Epidermal melanocyte (primary cell): ENCODE data around the gene ITIH4.

Experiments used
- DNase-seq: peaks from one replicate; pipeline ENCODE4 v3.0.0; 2011; ENCODE audit warnings: low spot score; ENCODE audit not compliant: insufficient read length

The ITIH4 gene

GRCh38 chr3:52798978-52799476, 31.4 kb downstream of the ITIH4 start:
- no peak for DNase-seq

- DNase-seq = no peak
Measured at GRCh38 chr3:52798376-52798977, 32.0 kb downstream of the ITIH4 start.

- no peak for DNase-seq
Measured at GRCh38 chr3:52796411-52796810, 34.1 kb downstream of the ITIH4 start.

DNA sequence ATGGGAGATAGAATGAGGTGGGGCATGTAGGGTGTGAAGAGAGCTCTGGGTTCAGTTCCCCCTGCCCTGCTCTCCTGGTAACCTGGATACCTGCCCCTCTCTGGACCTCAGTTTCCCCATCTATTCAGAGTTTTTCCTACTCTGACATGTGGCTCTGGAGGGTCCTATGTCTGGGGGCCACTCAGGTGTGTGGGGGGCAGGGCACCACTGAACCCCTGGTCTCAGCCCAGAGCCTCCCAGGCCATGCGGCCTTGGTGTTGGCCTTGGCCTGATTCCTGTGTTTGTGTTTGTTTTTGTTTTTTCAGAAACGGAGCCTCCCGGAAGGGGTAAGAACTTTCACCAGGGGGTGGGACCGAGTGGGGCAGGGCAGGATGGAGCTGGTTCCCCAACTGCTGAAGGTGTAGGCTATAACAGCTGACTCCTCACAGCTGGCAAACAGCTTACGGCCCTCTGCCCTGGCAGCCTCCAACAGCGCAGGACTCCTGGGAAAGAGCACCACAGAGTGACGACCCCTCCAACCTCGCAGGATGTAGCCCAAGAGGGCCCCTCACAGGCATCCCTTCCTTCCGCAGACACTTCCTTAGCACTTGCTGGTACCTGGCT, 35.1 kb downstream of the ITIH4 start:
- DNase-seq = no peak

GRCh38 chr3:52794612-52795099, 35.8 kb downstream of the ITIH4 start, which contains the start of gene ITIH3:
TSS of gene ITIH3 (plus strand) at chr3:52794796. CDS start at chr3:52794804, 8 bp downstream.
- DNase-seq = no peak

DNA sequence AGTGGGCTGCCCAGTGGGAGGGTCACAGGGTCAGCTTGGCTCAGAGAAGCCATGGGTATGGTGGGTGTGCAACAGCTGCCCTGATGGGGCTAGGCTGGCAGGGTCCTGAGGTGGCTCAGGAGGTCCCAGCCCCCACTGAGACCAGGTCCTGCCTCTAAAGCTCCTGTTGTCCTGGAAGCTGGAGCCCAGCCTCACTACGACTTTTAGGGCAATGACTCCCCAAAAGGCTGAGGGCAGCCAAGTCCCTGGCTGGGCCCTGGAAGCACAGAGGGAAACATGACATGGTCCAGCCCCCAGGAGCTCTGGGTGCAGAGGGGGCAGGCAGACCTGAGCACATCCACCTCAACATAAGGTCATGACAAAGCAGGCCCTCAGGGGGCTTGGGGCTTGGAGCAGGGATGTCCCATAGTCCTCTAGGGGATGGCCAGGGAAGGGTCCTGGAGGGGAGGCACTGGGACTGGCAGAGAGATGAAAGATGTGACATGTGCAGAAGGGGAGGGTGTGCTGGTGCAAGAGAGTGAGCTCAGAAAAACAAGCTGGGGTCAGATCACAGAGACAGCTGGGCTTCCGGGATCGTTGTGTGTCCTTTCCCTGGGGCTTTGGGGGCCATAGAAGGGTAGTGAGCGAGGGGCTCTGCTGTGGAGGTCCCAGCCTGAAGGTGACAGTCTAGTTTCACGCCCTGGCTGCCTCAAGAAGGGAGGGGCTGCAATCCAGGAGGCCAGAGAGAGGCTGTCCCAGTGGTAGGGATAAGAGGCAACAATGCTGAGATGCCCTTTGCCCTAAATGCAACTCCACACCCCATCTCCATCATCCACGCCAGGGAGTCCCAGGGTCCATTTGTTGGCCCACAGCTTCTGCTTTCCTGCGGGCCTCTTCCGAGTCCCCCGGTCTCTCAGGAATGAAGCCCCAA, 36.5 kb downstream of the ITIH4 start:
- no peak for DNase-seq

- DNase-seq = no peak
Measured at GRCh38 chr3:52792961-52793695, 37.3 kb downstream of the ITIH4 start.

- DNase-seq = no peak
Measured at GRCh38 chr3:52792413-52792812, 38.1 kb downstream of the ITIH4 start.

DNA sequence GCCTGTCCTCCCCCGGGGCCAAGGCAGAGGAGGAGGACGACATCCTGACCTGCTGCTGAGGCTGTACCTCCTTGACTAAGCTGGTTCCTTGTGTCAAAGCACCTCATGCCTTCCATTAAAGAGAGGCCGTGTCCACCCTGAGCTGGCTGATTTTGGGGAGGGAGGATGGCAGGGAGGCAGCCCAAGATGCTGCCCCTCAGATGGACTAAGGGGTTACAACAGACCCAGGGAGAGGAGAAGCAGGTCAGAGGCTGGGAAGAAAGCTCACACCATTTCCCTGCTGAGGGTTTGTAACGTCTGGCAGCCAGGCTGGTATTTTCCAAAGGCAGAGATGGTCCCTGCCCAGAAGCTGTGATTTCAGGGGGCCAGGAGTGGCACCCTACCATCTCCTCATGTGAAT, 38.5 kb downstream of the ITIH4 start:
- DNase-seq = no peak

DNA sequence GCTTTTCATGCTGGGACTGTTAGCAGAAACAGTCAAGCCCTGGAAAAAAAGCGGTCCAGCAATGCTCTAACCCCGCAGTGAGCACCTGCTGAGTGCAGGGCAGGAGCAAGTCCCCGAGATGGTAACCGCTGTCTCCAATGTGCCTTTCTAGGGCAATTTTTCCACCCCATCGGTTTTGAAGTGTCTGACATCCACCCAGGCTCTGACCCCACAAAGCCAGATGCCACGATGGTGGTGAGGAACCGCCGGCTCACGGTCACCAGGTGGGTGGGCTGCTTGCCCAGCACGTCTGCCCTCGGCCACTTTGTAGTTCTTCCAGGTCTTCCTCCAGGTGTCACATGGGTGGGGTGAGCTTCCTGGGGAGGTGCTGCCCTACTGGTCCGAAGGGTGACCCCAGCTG, 39.1 kb downstream of the ITIH4 start:
- peak; percentile 6 for DNase-seq

GRCh38 chr3:52790741-52791140, 39.7 kb downstream of the ITIH4 start:
- no peak for DNase-seq

DNA sequence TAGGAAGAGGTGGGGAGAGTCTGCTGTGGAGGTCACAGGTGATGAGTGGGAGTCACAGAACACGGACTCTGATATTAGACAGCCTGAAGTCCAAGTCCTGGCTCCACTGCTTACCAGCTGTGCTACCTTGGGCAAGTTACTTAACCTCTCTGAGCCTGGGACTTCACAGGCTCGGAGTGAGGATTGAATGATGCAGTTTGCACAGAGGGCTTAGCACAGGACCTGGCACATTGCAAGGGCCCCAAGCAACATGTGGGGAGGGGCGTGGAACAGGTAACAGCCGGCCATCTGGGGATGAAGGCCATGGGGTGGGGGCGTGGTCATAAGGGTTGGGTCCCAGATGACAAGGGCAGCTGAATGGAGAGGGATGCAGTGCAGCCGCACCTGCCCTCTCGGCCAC, 40.1 kb downstream of the ITIH4 start:
- no peak for DNase-seq

- no peak for DNase-seq
Measured at GRCh38 chr3:52789746-52790040, 40.8 kb downstream of the ITIH4 start.

DNA sequence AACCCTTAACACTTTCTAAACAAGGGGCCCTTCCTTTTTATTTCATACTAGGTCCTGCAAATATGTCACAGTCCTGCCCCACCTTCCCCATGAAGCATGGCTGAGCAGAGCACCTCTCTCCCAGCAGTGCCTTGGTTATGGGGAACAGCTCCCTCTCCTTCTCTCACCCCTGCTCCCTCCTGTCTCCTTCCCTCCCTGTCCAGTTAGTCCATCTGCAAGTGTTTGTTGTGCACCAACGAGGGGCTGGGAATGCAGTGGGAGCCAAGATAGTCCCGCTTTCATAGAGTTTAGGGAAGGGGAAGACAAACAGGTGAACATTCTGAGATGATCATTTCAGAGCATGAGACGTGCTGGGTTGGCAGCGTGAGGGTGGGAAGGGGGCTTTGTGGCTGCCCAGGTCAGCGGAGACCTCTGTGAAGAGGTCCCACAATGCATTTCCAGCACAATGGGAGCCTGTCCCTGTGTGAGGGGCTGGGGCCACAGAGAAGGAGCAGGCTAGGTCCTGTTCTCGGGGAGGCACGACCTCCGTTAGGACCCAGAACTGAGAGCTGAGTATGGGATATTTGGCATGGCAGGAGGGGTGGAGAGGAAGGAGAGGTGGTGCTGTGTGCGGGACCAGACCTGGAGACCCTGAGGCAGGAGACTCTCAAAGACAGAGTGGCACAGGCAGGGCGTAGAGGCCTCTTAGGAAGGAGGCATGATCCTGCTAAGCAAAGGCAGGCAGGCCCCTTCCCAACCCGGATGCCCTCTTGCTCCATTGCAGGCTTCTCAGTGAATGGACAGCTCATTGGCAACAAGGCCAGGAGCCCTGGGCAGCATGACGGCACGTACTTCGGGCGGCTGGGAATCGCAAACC, 41.4 kb downstream of the ITIH4 start:
- DNase-seq = no peak

DNA sequence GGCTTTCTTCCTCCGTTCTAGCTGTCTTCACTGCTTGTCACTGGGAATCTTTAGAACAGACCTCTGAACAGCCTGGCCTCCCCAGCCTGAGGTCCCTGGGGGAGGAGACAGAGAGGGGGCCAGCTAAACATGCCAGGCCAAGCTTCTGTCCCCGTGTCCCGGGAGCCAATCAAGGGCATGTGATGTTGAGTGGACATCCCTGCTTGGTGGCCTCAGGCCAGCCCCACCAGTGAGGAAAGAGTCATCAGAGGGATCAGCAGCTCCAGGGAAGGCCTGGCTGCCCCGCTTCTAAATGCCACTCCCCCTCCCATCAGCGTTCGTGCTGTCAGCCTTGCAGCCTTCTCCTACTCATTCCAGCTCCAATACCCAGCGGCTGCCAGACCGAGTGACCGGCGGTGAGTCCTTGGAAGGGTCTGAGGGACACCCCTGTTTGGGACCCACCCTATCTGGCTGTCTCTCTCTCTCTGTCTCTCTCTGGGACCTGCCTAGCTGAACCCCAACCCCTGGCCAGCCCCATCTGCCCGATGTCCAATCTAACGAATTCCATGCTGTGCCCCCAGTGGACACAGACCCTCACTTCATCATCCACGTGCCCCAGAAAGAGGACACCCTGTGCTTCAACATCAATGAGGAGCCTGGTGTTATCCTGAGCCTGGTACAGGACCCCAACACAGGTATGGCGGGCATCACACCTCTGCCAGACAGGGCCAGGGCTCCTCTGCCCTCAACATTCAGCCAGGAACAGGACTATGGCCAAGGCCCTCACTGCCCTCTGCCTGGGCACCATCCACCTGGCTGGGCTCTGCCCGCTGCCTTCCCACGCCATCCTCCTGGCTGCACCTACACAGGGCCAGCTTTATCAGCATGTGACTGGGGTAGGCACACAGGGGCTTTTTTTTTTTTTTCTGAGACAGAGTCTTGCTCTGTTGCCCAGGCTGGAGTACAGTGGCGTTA, 42.5 kb downstream of the ITIH4 start:
- DNase-seq = peak; percentile 4

GRCh38 chr3:52787246-52787645, 43.2 kb downstream of the ITIH4 start:
- no peak for DNase-seq

- DNase-seq = no peak
Measured at GRCh38 chr3:52786330-52787215, 43.9 kb downstream of the ITIH4 start.

DNA sequence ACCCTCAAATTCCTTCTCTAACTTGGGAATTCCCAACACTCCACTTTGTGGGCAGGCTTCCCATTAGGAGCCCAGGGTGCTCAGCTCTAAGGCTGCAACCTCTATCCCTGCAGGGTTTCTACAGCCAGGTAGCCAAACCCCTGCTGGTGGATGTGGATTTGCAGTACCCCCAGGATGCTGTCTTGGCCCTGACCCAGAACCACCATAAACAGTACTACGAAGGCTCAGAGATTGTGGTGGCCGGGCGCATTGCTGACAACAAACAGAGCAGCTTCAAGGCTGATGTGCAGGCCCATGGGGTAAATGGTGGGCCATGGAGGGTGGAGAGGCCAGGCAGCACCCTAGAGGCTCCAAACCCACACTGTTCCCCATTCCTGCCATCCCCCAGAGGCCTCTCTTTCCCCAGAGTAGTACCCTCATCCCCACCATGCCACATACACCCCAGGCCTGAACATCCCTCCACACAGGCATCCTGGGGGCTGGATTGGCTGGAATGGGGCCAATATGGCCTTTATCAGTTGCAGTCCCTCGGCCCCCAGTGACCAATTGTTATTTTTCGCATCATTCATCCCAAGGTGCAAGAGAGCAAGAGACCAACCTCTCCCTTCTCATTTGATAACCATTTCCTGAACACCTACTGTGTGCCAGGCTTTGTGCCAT, 45.4 kb downstream of the ITIH4 start:
- DNase-seq = no peak
